ENCODE results near the gene HTR6.

The HTR6 gene

DNA sequence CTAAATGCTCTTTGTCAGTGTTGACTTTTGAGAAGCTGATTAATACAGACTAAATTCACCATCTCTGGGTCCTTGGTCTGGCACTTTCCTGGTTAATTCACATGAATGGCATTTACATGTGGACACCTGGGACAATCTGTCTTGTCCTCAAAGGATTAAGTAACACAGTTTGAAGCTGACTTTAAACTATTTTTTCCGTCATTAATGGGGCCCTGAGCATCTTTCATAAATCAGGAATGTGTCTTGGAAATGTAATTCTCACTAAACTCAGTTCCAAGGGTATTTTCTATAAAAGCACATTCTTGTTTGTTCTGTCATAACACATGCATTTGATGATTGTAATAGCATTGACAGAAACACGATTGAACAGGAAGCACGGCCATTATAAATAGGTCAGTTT lies 47.3 kb upstream of the HTR6 start:
- DNase-seq: no peak

DNA sequence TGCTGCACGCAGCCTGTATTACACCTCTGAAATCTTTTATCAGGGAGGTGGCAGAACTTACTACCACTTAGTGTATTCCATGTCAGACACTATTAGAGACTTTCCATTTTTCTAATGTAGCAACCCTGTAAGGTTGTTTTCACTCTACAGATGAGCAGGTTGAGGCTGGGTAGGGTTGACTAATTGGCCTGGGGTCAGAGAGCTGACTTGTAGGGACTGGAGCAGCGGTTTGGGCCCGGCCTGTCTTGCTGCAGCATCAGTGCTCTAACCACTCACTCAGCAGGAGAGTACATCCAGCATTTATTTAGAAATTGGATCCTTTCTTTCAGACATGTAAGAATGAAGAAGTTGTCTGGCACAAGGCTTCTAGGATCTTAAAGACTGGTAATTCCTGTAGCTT lies 46.2 kb upstream of the HTR6 start:
- TF ChIP-seq CTCF (IDR thresholded peaks at IDR 0.05; ENCODE audit: low read length) (no peak), EZH2phosphoT487 (IDR thresholded peaks at IDR 0.05; ENCODE audit: low read length) (no peak), EZH2 (optimal IDR thresholded peaks at IDR 0.05; ENCODE audit: low read depth, low read length) (no peak)
- H3K4me3 ChIP-seq (ENCODE audit: low read length): no peak overlapping the region
- DNase-seq: no peak
- no peak overlapping the region for H3K9ac ChIP-seq (ENCODE audit: low read length)
- H3K9me2 ChIP-seq (replicated peaks; ENCODE audit: insufficient read depth, low read length): no peaks in the 10 kb centered on the region
- H3F3A ChIP-seq (ENCODE audit: insufficient read depth, low read length): no peaks in the 10 kb centered on the region
- H3K27me3 ChIP-seq (replicated peaks; ENCODE audit: insufficient read depth, low read length): no peaks in the 10 kb centered on the region
- H3K9me3 ChIP-seq (replicated peaks; ENCODE audit: insufficient read depth, low read length): no peaks in the 10 kb centered on the region
- H3K4me2 ChIP-seq (ENCODE audit: low read depth, low read length): no peak overlapping the region
- peaks cover 58% of the 10 kb centered on the region for H3K79me2 ChIP-seq (ENCODE audit: low read length)
- no peaks in the 10 kb centered on the region; the same call in 1 of the 2 replicates for H3K36me3 ChIP-seq (replicated peaks; ENCODE audit: insufficient read depth, low read length)
- H3K4me1 ChIP-seq (ENCODE audit: low read length): no peaks in the 10 kb centered on the region
- H3K27ac ChIP-seq (ENCODE audit: low read length): no peak overlapping the region
- H4K20me1 ChIP-seq (ENCODE audit: insufficient read depth, low read length): 0 out of 2 replicates have a peak, but pooled peaks cover under 1% of the 10 kb centered on the region
- no peak overlapping the region for H2AFZ ChIP-seq (ENCODE audit: low read length)

More for the DNA sequence above, 47.3 kb upstream of the HTR6 start:
- Histone ChIP-seq H3K9me3 (replicated peaks; ENCODE audit: insufficient read depth, low read length) (no peaks in the 10 kb centered on the region), H3K27me3 (replicated peaks; ENCODE audit: insufficient read depth, low read length) (no peaks in the 10 kb centered on the region), H2AFZ (ENCODE audit: low read length) (no peak overlapping the region), H3K4me1 (ENCODE audit: low read length) (no peaks in the 10 kb centered on the region), H3K79me2 (ENCODE audit: low read length) (peaks cover 62% of the 10 kb centered on the region), H3K9ac (ENCODE audit: low read length) (no peak overlapping the region), H3F3A (ENCODE audit: insufficient read depth, low read length) (no peaks in the 10 kb centered on the region), H4K20me1 (ENCODE audit: insufficient read depth, low read length) (0 out of 2 replicates have a peak, but pooled peaks cover 6% of the 10 kb centered on the region), H3K36me3 (replicated peaks; ENCODE audit: insufficient read depth, low read length) (no peaks in the 10 kb centered on the region), H3K9me2 (replicated peaks; ENCODE audit: insufficient read depth, low read length) (no peaks in the 10 kb centered on the region), H3K4me3 (ENCODE audit: low read length) (no peak overlapping the region), H3K27ac (ENCODE audit: low read length) (no peak overlapping the region), H3K4me2 (ENCODE audit: low read depth, low read length) (no peak overlapping the region)
- TF ChIP-seq CTCF (IDR thresholded peaks at IDR 0.05; ENCODE audit: low read length): no peak
- no peak for TF ChIP-seq EZH2phosphoT487 (IDR thresholded peaks at IDR 0.05; ENCODE audit: low read length)
- TF ChIP-seq EZH2 (optimal IDR thresholded peaks at IDR 0.05; ENCODE audit: low read depth, low read length): no peak

DNA sequence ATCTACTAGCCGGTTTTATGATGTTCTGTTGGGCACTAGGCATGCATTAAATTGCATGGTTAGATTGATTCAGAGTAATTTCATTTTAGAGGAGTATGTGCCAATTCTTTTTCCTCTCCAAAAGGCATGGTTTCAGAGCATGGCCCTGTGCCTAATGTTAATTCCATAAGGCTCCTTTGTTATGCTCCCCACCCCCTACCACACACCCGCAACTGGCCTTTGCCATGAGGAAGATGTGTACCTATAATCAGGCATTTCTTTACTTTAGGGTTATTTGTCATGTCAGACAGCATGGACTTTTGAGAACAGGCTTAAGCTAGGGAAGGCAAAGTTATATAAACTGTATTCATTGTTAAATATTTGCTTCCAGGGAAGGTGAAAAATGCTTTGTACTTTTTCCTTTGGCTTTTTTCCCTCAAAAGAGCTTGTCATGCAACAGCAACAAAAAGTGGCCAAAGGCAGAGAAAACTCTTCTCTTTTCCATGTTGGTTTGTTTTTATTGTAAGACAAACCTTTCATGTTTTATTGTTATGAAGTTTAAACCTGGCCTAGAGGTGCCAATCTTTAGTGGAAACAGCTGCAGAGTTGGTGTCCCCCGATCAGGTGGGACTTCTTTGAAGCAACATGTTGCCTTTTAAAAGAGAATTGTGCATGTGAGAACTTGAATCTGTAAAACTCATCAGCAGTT lies 44.8 kb upstream of the HTR6 start:
- Histone ChIP-seq H3K27me3 (replicated peaks; ENCODE audit: insufficient read depth, low read length) (no peaks in the 10 kb centered on the region), H3K79me2 (ENCODE audit: low read length) (peaks cover 53% of the 10 kb centered on the region), H4K20me1 (ENCODE audit: insufficient read depth, low read length) (no peaks in the 10 kb centered on the region), H3K9me3 (replicated peaks; ENCODE audit: insufficient read depth, low read length) (no peaks in the 10 kb centered on the region), H3K4me1 (ENCODE audit: low read length) (no peaks in the 10 kb centered on the region), H3K4me3 (ENCODE audit: low read length) (no peak overlapping the region), H3K4me2 (ENCODE audit: low read depth, low read length) (no peak overlapping the region), H3K27ac (ENCODE audit: low read length) (no peak overlapping the region), H2AFZ (ENCODE audit: low read length) (no peak overlapping the region), H3K9me2 (replicated peaks; ENCODE audit: insufficient read depth, low read length) (no peaks in the 10 kb centered on the region), H3K9ac (ENCODE audit: low read length) (no peak overlapping the region), H3F3A (ENCODE audit: insufficient read depth, low read length) (no peaks in the 10 kb centered on the region), H3K36me3 (replicated peaks; ENCODE audit: insufficient read depth, low read length) (no peaks in the 10 kb centered on the region; the same call in 1 of the 2 replicates)
- no peak for DNase-seq
- TF ChIP-seq EZH2phosphoT487 (IDR thresholded peaks at IDR 0.05; ENCODE audit: low read length) (no peak), CTCF (IDR thresholded peaks at IDR 0.05; ENCODE audit: low read length) (no peak), EZH2 (optimal IDR thresholded peaks at IDR 0.05; ENCODE audit: low read depth, low read length) (no peak)

All from MM.1S (cell line).